ENCODE measurements around the gene ZNF366. TPM values are rescaled to one million over a fixed set of nuclear protein-coding genes. Genes with fewer than 3 reads are reported as not detected.

Gene ZNF366
- polyA plus RNA-seq, 1 donor (not counting 4 experiments of a cell fraction or from before 2014, with no cell fraction given): not detected

DNA sequence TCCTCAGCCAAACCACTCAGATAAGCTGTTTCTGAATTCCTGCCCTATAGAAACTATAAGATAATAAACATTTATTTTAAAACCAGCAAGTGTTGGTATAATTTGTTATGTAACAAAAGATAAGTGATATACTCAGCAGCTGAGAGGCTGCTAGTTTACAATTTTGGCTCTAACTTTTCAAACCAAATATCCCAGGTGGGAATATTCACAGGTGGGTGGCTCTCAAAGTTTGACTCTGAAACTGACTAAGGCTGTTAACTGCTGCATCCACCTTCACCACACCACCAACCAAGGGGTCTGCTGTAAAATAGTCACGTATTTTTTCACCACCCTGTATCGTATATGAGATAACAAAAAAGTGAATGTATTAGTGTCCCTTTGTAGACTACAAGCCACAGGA, 9.7 kb upstream of the ZNF366 start:
- Histone ChIP-seq H3K27me3 (ENCODE audit: control insufficient read depth, extremely low read depth, insufficient read depth, low read length) (no peaks in the 10 kb centered on the region), H3K4me3 (ENCODE audit: control insufficient read depth in 2 of 3, extremely low read depth in 1 of 3, insufficient read depth in 2 of 3, low read depth in 1 of 3, low read length in 3 of 3) (no peak overlapping the region), H3K79me2 (ENCODE audit: control insufficient read depth, insufficient read depth, low read length) (no peaks in the 10 kb centered on the region), H3K9me3 (ENCODE audit: control insufficient read depth, low read depth, low read length) (no peaks in the 10 kb centered on the region), H3K4me1 (ENCODE audit: control insufficient read depth, extremely low read depth, insufficient read depth, low read length) (peaks cover 4% of the 10 kb centered on the region), H3K27ac (ENCODE audit: control insufficient read depth, insufficient read depth, low read length) (no peak overlapping the region), H3K36me3 (ENCODE audit: control insufficient read depth in 2 of 2, extremely low read depth in 1 of 2, insufficient read depth in 2 of 2, low read length in 2 of 2) (no peaks in the 10 kb centered on the region), H2AFZ (ENCODE audit: control insufficient read depth, low read length) (no peak overlapping the region), H4K20me1 (ENCODE audit: control insufficient read depth, extremely low read depth, insufficient read depth, low read length) (no peaks in the 10 kb centered on the region), H3K9me1 (ENCODE audit: control insufficient read depth, extremely low read depth, insufficient read depth, low read length) (no peaks in the 10 kb centered on the region), H3K9ac (ENCODE audit: control insufficient read depth, extremely low read depth, insufficient read depth, low read length) (no peak overlapping the region), H3K4me2 (ENCODE audit: control insufficient read depth, extremely low read depth, insufficient read depth, low read depth, low read length) (no peak overlapping the region)
- dilution Hi-C loops (cut with MboI; ENCODE audit: extremely low pct_ligation_motif_present, low sequenced_read_pairs): no loop called here
- TF ChIP-seq, protein P1, sequence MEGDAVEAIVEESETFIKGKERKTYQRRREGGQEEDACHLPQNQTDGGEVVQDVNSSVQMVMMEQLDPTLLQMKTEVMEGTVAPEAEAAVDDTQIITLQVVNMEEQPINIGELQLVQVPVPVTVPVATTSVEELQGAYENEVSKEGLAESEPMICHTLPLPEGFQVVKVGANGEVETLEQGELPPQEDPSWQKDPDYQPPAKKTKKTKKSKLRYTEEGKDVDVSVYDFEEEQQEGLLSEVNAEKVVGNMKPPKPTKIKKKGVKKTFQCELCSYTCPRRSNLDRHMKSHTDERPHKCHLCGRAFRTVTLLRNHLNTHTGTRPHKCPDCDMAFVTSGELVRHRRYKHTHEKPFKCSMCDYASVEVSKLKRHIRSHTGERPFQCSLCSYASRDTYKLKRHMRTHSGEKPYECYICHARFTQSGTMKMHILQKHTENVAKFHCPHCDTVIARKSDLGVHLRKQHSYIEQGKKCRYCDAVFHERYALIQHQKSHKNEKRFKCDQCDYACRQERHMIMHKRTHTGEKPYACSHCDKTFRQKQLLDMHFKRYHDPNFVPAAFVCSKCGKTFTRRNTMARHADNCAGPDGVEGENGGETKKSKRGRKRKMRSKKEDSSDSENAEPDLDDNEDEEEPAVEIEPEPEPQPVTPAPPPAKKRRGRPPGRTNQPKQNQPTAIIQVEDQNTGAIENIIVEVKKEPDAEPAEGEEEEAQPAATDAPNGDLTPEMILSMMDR (optimal IDR thresholded peaks at IDR 0.05 in 1 of 3, IDR thresholded peaks at IDR 0.05 in 1 of 3, conservative IDR thresholded peaks at IDR 0.05 in 1 of 3; ENCODE audit: extremely low read depth in 1 of 3, insufficient read depth in 2 of 3, low read length in 3 of 3): no peak
- no peak for TF ChIP-seq EZH2 (IDR thresholded peaks at IDR 0.05; ENCODE audit: low read length)
- no peak for FAIRE-seq
- no peak for DNase-seq (ENCODE audit: low read depth, low spot score)

DNA sequence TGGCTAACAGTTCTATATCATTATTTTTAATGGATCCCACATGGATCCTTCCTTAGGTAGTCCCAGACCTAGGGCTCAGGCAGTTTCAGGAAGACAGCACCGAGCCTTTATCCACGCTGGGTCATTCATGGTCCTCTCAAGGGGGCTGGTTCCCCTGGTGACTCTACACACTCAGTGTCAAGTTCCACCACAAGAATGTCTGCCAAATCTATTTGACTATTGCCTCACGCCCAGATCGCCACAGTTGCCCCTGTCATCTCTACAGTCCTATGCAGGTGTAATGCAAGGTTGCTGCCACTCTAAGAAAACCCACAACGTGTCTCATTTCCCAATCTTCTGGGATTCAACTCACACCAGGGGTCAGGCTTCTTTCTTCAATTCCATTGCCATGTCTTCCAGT, 8.0 kb upstream of the ZNF366 start:
- Histone ChIP-seq H3K9ac (ENCODE audit: control insufficient read depth, extremely low read depth, insufficient read depth, low read length) (no peak overlapping the region), H4K20me1 (ENCODE audit: control insufficient read depth, extremely low read depth, insufficient read depth, low read length) (no peaks in the 10 kb centered on the region), H3K9me3 (ENCODE audit: control insufficient read depth, low read depth, low read length) (no peaks in the 10 kb centered on the region), H3K4me2 (ENCODE audit: control insufficient read depth, extremely low read depth, insufficient read depth, low read depth, low read length) (no peak overlapping the region), H3K4me1 (ENCODE audit: control insufficient read depth, extremely low read depth, insufficient read depth, low read length) (peaks cover 21% of the 10 kb centered on the region), H3K27ac (ENCODE audit: control insufficient read depth, insufficient read depth, low read length) (no peak overlapping the region), H3K79me2 (ENCODE audit: control insufficient read depth, insufficient read depth, low read length) (no peaks in the 10 kb centered on the region), H3K4me3 (ENCODE audit: control insufficient read depth in 2 of 3, extremely low read depth in 1 of 3, insufficient read depth in 2 of 3, low read depth in 1 of 3, low read length in 3 of 3) (no peak overlapping the region), H3K36me3 (ENCODE audit: control insufficient read depth in 2 of 2, extremely low read depth in 1 of 2, insufficient read depth in 2 of 2, low read length in 2 of 2) (no peaks in the 10 kb centered on the region), H3K27me3 (ENCODE audit: control insufficient read depth, extremely low read depth, insufficient read depth, low read length) (no peaks in the 10 kb centered on the region), H2AFZ (ENCODE audit: control insufficient read depth, low read length) (no peak overlapping the region), H3K9me1 (ENCODE audit: control insufficient read depth, extremely low read depth, insufficient read depth, low read length) (no peaks in the 10 kb centered on the region)
- FAIRE-seq (no peak), DNase-seq (ENCODE audit: low read depth, low spot score) (no peak)
- TF ChIP-seq EZH2 (IDR thresholded peaks at IDR 0.05; ENCODE audit: low read length): no peak
- TF ChIP-seq, protein P1 (optimal IDR thresholded peaks at IDR 0.05 in 1 of 3, IDR thresholded peaks at IDR 0.05 in 1 of 3, conservative IDR thresholded peaks at IDR 0.05 in 1 of 3; ENCODE audit: extremely low read depth in 1 of 3, insufficient read depth in 2 of 3, low read length in 3 of 3): no peak
- dilution Hi-C loops (cut with MboI; ENCODE audit: extremely low pct_ligation_motif_present, low sequenced_read_pairs): no loop called here

All from keratinocyte (primary cell).